ENCODE data around the gene NAA80. TPM values are rescaled to one million over a fixed set of nuclear protein-coding genes. Genes with fewer than 3 reads are reported as not detected.

Gene NAA80
- total and polyA plus RNA-seq, 8 donors: 3.1 to 107 (median 17.0) TPM

DNA sequence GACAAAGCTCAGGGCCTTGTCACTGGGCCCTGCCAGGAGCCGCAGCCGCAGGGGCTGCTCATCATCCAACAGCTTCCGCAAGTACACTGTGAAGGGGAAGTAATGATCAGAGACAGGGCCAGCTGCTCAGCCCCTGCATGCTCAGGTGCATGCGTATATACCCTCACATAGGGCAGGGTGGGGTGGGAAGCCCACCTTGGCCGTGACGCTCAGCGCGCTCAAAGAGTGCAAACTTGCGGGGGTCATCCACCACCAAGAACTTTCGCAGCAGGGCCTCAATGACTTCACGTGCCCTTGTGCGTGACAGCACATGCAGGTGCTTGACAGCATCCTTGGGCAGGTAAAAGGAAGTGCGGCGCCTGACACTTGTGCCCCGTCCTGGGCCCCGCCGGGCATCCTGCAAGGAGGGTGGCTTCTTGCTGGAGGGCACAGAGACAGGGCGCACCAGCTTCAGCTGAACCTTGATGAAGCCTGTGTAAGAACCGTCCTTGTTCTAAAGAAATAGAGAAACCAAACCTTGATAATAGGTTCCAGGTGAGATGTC, 32.2 kb upstream of the NAA80 start:
- 86 to 96% (median 95%) methylated on average over 14 to 19 of the region's 19 CpGs for WGBS, 5 donors
- peaks cover 44 to 74% (median 59%) of the 10 kb centered on the region in 4 donors for H3K4me1 ChIP-seq
- H3K27ac ChIP-seq: no peak overlapping the region
- H3K36me3 ChIP-seq: peaks cover 33 to 46% (median 40%) of the 10 kb centered on the region in 4 donors
- no peak for DNase-seq
- no peak for TF ChIP-seq POLR2A (IDR thresholded peaks at IDR 0.05)
- no peak for TF ChIP-seq CTCF (IDR thresholded peaks at IDR 0.05)
- TF ChIP-seq POLR2AphosphoS5 (IDR thresholded peaks at IDR 0.05): no peak
- no peak for TF ChIP-seq EP300 (IDR thresholded peaks at IDR 0.05)
- no peaks in the 10 kb centered on the region for H3K9me3 ChIP-seq
- H3K4me3 ChIP-seq: no peak overlapping the region
- intact Hi-C loops (cut with DNase I; ENCODE audit: low total_unique reads): no loop called here
- H3K27me3 ChIP-seq: no peaks in the 10 kb centered on the region

- Histone ChIP-seq H3K27me3 (no peaks in the 10 kb centered on the region), H3K9me3 (no peaks in the 10 kb centered on the region), H3K4me3 (no peak overlapping the region), H3K36me3 (peaks cover 44 to 57% (median 51%) of the 10 kb centered on the region in 4 donors), H3K27ac (no peak overlapping the region), H3K4me1 (peaks cover 33 to 74% (median 53%) of the 10 kb centered on the region in 4 donors)
- intact Hi-C loops (cut with DNase I; ENCODE audit: low total_unique reads): no loop called here
- TF ChIP-seq POLR2AphosphoS5 (IDR thresholded peaks at IDR 0.05) (no peak), CTCF (IDR thresholded peaks at IDR 0.05) (no peak), EP300 (IDR thresholded peaks at IDR 0.05) (no peak), POLR2A (IDR thresholded peaks at IDR 0.05) (no peak)
- DNase-seq: no peak
- WGBS, 5 donors: 80 to 98% (median 93%) methylated on average over 5 to 10 of the region's 10 CpGs
Observed at GRCh38 chr3:50330330-50330729, 31.1 kb upstream of the NAA80 start.

DNA sequence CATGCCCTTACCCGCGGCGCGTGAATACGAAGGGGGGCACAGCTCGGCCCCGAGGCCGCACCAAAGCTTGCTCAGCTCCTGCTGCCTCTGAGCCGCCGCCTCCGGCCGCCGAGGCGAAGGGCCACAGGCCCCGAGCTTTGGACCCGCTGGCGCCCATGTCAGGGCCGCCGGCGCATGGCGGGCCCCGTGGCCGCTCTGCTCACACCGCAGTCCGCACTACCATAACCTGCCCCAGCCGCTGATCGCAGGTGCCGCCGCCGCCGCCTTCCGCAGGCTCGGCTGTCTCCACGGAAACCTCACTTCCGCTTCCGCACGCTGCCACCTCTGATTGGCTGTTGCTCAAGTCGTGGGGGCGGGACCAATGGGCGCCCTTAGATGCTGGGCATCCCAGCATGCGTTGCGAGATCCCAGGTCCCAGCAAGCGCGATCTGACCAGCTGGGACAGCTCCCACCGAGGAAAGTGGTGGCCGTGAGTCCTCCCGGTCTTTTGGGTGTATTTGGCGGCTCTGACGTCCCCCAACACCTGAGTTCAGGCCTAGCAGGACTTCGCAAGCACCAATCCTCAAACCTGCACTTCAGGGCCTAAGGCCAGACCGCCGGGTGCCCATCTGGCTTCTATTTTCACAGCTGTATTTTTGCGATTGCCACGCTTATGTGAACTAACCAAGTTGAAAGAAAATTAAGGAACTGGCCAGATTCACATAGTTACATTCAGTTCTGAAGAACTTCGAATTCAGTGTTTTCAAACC, 28.9 kb upstream of the NAA80 start, which contains the start of gene TUSC2:
Gene TUSC2, minus strand, starts transcription at position 281 of the 749 bp plus-strand sequence. Its CDS starts 124 bp downstream, at position 157.
- no peaks in the 10 kb centered on the region for H3K9me3 ChIP-seq
- H3K36me3 ChIP-seq: peaks cover 44 to 57% (median 55%) of the 10 kb centered on the region in 4 donors
- peak; percentile 99 for DNase-seq
- TF ChIP-seq POLR2AphosphoS5 (IDR thresholded peaks at IDR 0.05) (peak; percentile 89 to 97 (median 90)), POLR2A (IDR thresholded peaks at IDR 0.05) (peak in 1 of 4 donors; percentile 28), EP300 (IDR thresholded peaks at IDR 0.05) (no peak)
- H3K27ac ChIP-seq: peak within 1 kb of the TSS; percentile 79 to 93 (median 90)
- no peaks in the 10 kb centered on the region for H3K27me3 ChIP-seq
- peak within 1 kb of the TSS; percentile 62 to 98 (median 90) for H3K4me3 ChIP-seq
- WGBS, 5 donors: 1 to 3% (median 2%) methylated on average over 15 to 55 of the region's 55 CpGs
- intact Hi-C loops (cut with DNase I; ENCODE audit: low total_unique reads): no loop called here
- H3K4me1 ChIP-seq: peaks cover 15 to 74% (median 48%) of the 10 kb centered on the region in 4 donors

DNA sequence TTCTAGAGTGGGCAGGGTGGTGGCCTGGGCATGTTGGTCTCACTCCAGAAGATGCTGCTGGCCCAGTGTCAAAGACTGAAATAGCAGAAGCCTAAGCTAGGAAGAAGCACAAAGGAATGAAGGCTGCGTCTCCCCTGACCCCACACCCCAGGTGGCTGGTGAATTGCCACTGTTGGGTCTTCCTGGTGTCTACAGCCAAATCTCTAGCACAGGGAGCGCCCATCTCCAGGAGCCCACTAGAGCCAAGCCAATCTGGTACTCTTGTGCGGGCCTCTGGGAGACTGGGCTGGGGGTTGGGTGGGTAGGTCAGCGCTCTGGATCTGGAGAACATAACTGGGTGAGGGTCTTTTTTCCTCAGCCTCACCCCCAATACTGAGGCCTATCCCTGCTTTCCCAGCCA, 27.9 kb upstream of the NAA80 start:
- no peak for TF ChIP-seq POLR2AphosphoS5 (IDR thresholded peaks at IDR 0.05)
- TF ChIP-seq CTCF (IDR thresholded peaks at IDR 0.05): no peak
- no peak for TF ChIP-seq EP300 (IDR thresholded peaks at IDR 0.05)
- TF ChIP-seq POLR2A (IDR thresholded peaks at IDR 0.05): no peak
- Histone ChIP-seq H3K27me3 (no peaks in the 10 kb centered on the region), H3K36me3 (peaks cover 40 to 52% (median 49%) of the 10 kb centered on the region in 4 donors), H3K4me3 (peak overlapping the region; percentile 62 to 98 (median 90)), H3K4me1 (peaks cover 24 to 74% (median 54%) of the 10 kb centered on the region in 4 donors), H3K9me3 (no peaks in the 10 kb centered on the region), H3K27ac (peak overlapping the region in 4 of 5 donors; percentile 79 to 91 (median 86))
- intact Hi-C loops (cut with DNase I; ENCODE audit: low total_unique reads): no loop called here
- WGBS, 5 donors: 58 to 73% (median 69%) methylated on average over 4 of the region's 4 CpGs
- no peak for DNase-seq
